Neural cell (in vitro differentiated cells): ENCODE measurements around the gene BTBD9. TPM values are rescaled to one million over a fixed set of nuclear protein-coding genes. Genes with fewer than 3 reads are reported as not detected.

Experiments used
- H2AFZ ChIP-seq: fragments of 200-600, 300-800 bp; sonication (generic), shearing (Covaris generic); 2 replicates; pipeline ENCODE4 v1.6.0; 2014; ENCODE audit warnings: low read depth, mild to moderate bottlenecking, antibody characterized with exemption, low read length, moderate library complexity
- H3F3A ChIP-seq: fragments of 200-600 bp; shearing (Covaris generic); 2 replicates; pipeline ENCODE4 v1.6.1; 2016; ENCODE audit warnings: mild to moderate bottlenecking, moderate library complexity, mixed read lengths, antibody characterized with exemption, low read length; ENCODE audit not compliant: insufficient read depth, poor library complexity, severe bottlenecking
- H3K27ac ChIP-seq: fragments of 200-600, 300-800 bp; sonication (generic), shearing (Covaris generic); 2 replicates; pipeline ENCODE4 v1.5.1; 2014; ENCODE audit warnings: mild to moderate bottlenecking, low read length, moderate library complexity
- H3K27me3 ChIP-seq: fragments of 300-800, 200-600 bp; sonication (generic), shearing (Covaris generic); 2 replicates; pipeline ENCODE4 v1.6.0; 2014; ENCODE audit warnings: mild to moderate bottlenecking, low read depth, low read length, moderate library complexity; ENCODE audit not compliant: insufficient read depth
- H3K36me3 ChIP-seq: fragments of 300-800, 200-600 bp; sonication (generic), shearing (Covaris generic); 2 replicates; pipeline ENCODE4 v1.5.1; 2014; ENCODE audit warnings: mild to moderate bottlenecking, antibody characterized with exemption, low read length, moderate library complexity; ENCODE audit not compliant: insufficient read depth
- H3K4me2 ChIP-seq: fragments of 300-800, 200-600 bp; sonication (generic), shearing (Covaris generic); 2 replicates; pipeline ENCODE4 v1.6.0; 2014; ENCODE audit warnings: mild to moderate bottlenecking, low read length
- H3K4me3 ChIP-seq: fragments of 300-800, 200-600 bp; sonication (generic), shearing (Covaris generic); 2 replicates; pipeline ENCODE4 v1.5.1; 2014; ENCODE audit warnings: mild to moderate bottlenecking, low read length, moderate library complexity
- H3K79me2 ChIP-seq: fragments of 200-600 bp; shearing (Covaris generic); replicated peaks from 2 replicates; pipeline ENCODE4 v1.6.0; 2014; ENCODE audit warnings: mild to moderate bottlenecking, low read length, moderate library complexity; ENCODE audit not compliant: insufficient read depth
- H3K9ac ChIP-seq: fragments of 300-800, 200-600 bp; sonication (generic), shearing (Covaris generic); 2 replicates; pipeline ENCODE4 v1.6.1; 2016; ENCODE audit warnings: mild to moderate bottlenecking, low read length, mixed read lengths
- H3K9me2 ChIP-seq: fragments of 200-600 bp; shearing (Covaris generic); 2 replicates; pipeline ENCODE4 v1.6.1; 2016; ENCODE audit warnings: mild to moderate bottlenecking, low read length, mixed read lengths; ENCODE audit not compliant: insufficient read depth
- H3K9me3 ChIP-seq: fragments of 200-600, 300-800 bp; sonication (generic), shearing (Covaris generic); 2 replicates; pipeline ENCODE4 v1.6.1; 2016; ENCODE audit warnings: mild to moderate bottlenecking, mixed run types, low read length, moderate library complexity, mixed read lengths
- H4K20me1 ChIP-seq: fragments of 200-600 bp; shearing (Covaris generic); 2 replicates; pipeline ENCODE4 v1.6.1; 2016; ENCODE audit warnings: mild to moderate bottlenecking, mixed run types; ENCODE audit not compliant: insufficient read depth
- CTCF ChIP-seq: fragments of 450-650 bp; IDR thresholded peaks from 2 replicates; pipeline ENCODE4 v1.5.1; 2014; ENCODE audit warnings: antibody characterized with exemption, mild to moderate bottlenecking, moderate library complexity; ENCODE audit not compliant: poor library complexity, severe bottlenecking
- EP300 ChIP-seq: fragments of 450-650 bp; conservative IDR thresholded peaks from 2 replicates; pipeline ENCODE4 v1.6.1; 2014; ENCODE audit warnings: antibody characterized with exemption, mild to moderate bottlenecking, moderate library complexity; ENCODE audit not compliant: poor library complexity, severe bottlenecking
- EZH2 ChIP-seq: fragments of 200-600, 300-800 bp; shearing (Covaris generic), sonication (generic); IDR thresholded peaks from 2 replicates; pipeline ENCODE4 v1.6.1; 2014; ENCODE audit warnings: antibody characterized with exemption, low read length, borderline replicate concordance, mild to moderate bottlenecking; ENCODE audit not compliant: insufficient read depth, poor library complexity, severe bottlenecking
- MXI1 ChIP-seq: fragments of 450-650 bp; conservative IDR thresholded peaks from 2 replicates; pipeline ENCODE4 v1.6.1; 2014; ENCODE audit warnings: antibody characterized with exemption, mild to moderate bottlenecking; ENCODE audit not compliant: poor library complexity, severe bottlenecking
- POLR2AphosphoS5 ChIP-seq: IDR thresholded peaks from 2 replicates; pipeline ENCODE4 v1.6.1; 2012
- RAD21 ChIP-seq: fragments of 450-650 bp; conservative IDR thresholded peaks from 2 replicates; pipeline ENCODE4 v1.6.1; 2014; ENCODE audit warnings: antibody characterized with exemption, mild to moderate bottlenecking, moderate library complexity
- SMC3 ChIP-seq: fragments of 450-650 bp; conservative IDR thresholded peaks from 2 replicates; pipeline ENCODE4 v1.6.1; 2014; ENCODE audit warnings: antibody characterized with exemption, mild to moderate bottlenecking, moderate library complexity; ENCODE audit not compliant: poor library complexity
- TAF1 ChIP-seq: IDR thresholded peaks from 2 replicates; pipeline ENCODE4 v1.6.1; 2012; ENCODE audit warnings: low read depth
- polyA plus RNA-seq: library from polyadenylated mRNA; depleted of rRNA; stranded (reverse); fragments of >200 nt; gene quantifications from 2 replicates; pipeline ENCODE4 v1.2.3, GENCODE V29; 2014
- TF ChIP-seq, protein P1 (sequence below): IDR thresholded peaks from 2 replicates; pipeline ENCODE4 v1.6.1; 2012; ENCODE audit warnings: borderline replicate concordance

Gene BTBD9
- polyA plus RNA-seq, 1 donor from 2014 or later: 6.2 TPM

GRCh38 chr6:38593998-38594665, 45.6 kb downstream of the BTBD9 start:
- H3K36me3 ChIP-seq: peaks cover 8% of the 10 kb centered on the region
- H3K9me2 ChIP-seq: no peaks in the 10 kb centered on the region
- no peaks in the 10 kb centered on the region for H3F3A ChIP-seq
- H3K4me2 ChIP-seq: no peak overlapping the region
- no peak overlapping the region for H2AFZ ChIP-seq
- H4K20me1 ChIP-seq: no peaks in the 10 kb centered on the region
- no peak overlapping the region for H3K4me3 ChIP-seq
- H3K27ac ChIP-seq: no peak overlapping the region
- TF ChIP-seq MXI1: no peak
- no peak for TF ChIP-seq TAF1
- no peak for TF ChIP-seq POLR2AphosphoS5
- TF ChIP-seq SMC3: no peak
- TF ChIP-seq, protein P1, sequence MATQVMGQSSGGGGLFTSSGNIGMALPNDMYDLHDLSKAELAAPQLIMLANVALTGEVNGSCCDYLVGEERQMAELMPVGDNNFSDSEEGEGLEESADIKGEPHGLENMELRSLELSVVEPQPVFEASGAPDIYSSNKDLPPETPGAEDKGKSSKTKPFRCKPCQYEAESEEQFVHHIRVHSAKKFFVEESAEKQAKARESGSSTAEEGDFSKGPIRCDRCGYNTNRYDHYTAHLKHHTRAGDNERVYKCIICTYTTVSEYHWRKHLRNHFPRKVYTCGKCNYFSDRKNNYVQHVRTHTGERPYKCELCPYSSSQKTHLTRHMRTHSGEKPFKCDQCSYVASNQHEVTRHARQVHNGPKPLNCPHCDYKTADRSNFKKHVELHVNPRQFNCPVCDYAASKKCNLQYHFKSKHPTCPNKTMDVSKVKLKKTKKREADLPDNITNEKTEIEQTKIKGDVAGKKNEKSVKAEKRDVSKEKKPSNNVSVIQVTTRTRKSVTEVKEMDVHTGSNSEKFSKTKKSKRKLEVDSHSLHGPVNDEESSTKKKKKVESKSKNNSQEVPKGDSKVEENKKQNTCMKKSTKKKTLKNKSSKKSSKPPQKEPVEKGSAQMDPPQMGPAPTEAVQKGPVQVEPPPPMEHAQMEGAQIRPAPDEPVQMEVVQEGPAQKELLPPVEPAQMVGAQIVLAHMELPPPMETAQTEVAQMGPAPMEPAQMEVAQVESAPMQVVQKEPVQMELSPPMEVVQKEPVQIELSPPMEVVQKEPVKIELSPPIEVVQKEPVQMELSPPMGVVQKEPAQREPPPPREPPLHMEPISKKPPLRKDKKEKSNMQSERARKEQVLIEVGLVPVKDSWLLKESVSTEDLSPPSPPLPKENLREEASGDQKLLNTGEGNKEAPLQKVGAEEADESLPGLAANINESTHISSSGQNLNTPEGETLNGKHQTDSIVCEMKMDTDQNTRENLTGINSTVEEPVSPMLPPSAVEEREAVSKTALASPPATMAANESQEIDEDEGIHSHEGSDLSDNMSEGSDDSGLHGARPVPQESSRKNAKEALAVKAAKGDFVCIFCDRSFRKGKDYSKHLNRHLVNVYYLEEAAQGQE: no peak
- no peak for TF ChIP-seq EZH2
- no peak for TF ChIP-seq RAD21
- no peak for TF ChIP-seq EP300
- no peak for TF ChIP-seq CTCF
- no peaks in the 10 kb centered on the region for H3K79me2 ChIP-seq
- no peaks in the 10 kb centered on the region for H3K9me3 ChIP-seq
- H3K27me3 ChIP-seq: no peaks in the 10 kb centered on the region
- H3K9ac ChIP-seq: no peak overlapping the region

- TF ChIP-seq CTCF (no peak), SMC3 (no peak)
- Histone ChIP-seq H2AFZ (no peak overlapping the region), H3K4me3 (no peak overlapping the region), H3K9me2 (no peaks in the 10 kb centered on the region), H4K20me1 (no peaks in the 10 kb centered on the region), H3K9me3 (no peaks in the 10 kb centered on the region), H3K36me3 (peaks cover 8% of the 10 kb centered on the region), H3K79me2 (no peaks in the 10 kb centered on the region), H3K27ac (no peak overlapping the region), H3K9ac (no peak overlapping the region), H3K27me3 (no peaks in the 10 kb centered on the region), H3K4me2 (no peak overlapping the region), H3F3A (no peaks in the 10 kb centered on the region)
Observed at GRCh38 chr6:38593409-38593808, 46.3 kb downstream of the BTBD9 start.
